NCI-H446 treated with DMSO at 0.1 percent for 48 hours (cell line): Measurements from ENCODE around the gene BACH1.
A peak's percentile ranks its signal among the peaks of the same experiment; 100 is the strongest.
"Not testable (repeated sequence)": the region's sequence is repeated elsewhere in the genome, so short reads cannot be mapped to it uniquely, and the experiment has no call there.

Experiments
- DNase-seq: peaks from one replicate; lab custom pipeline; 2025; lab: John Stamatoyannopoulos, UW

Gene BACH1

GRCh38 chr21:29298348-29299045 is at the start of gene BACH1:
Gene BACH1 (plus strand): TSS chr21:29298922. CDS start chr21:29321281, 22,359 bp downstream.
- peak; percentile 82 for DNase-seq

GRCh38 chr21:29249289-29249688 is 49.4 kb upstream of the BACH1 start:
- not testable (repeated sequence) for DNase-seq

- DNase-seq: no peak
Observed at GRCh38 chr21:29250636-29251035, 48.1 kb upstream of the BACH1 start.

GRCh38 chr21:29253861-29254260 is 44.9 kb upstream of the BACH1 start:
- DNase-seq: not testable (repeated sequence)

GRCh38 chr21:29254550-29254949 is 44.2 kb upstream of the BACH1 start:
- no peak for DNase-seq

GRCh38 chr21:29256126-29256910 is 42.4 kb upstream of the BACH1 start:
- DNase-seq: peak; percentile 85

- no peak for DNase-seq
Observed at GRCh38 chr21:29257701-29258100, 41.0 kb upstream of the BACH1 start.

GRCh38 chr21:29258626-29259338 is 39.9 kb upstream of the BACH1 start:
- DNase-seq: no peak

- no peak for DNase-seq
Observed at GRCh38 chr21:29260461-29260860, 38.3 kb upstream of the BACH1 start.

- DNase-seq: no peak
Observed at GRCh38 chr21:29261555-29262540, 36.9 kb upstream of the BACH1 start.

GRCh38 chr21:29264721-29265120 is 34.0 kb upstream of the BACH1 start:
- no peak for DNase-seq

- DNase-seq: no peak
Observed at GRCh38 chr21:29265690-29266479, 32.8 kb upstream of the BACH1 start.

GRCh38 chr21:29267666-29268065 is 31.1 kb upstream of the BACH1 start:
- DNase-seq: no peak

- DNase-seq: no peak
Observed at GRCh38 chr21:29271927-29272333, 26.8 kb upstream of the BACH1 start.

GRCh38 chr21:29277442-29277841 is 21.3 kb upstream of the BACH1 start:
- no peak for DNase-seq

- no peak for DNase-seq
Observed at GRCh38 chr21:29279558-29279957, 19.2 kb upstream of the BACH1 start.

- DNase-seq: not testable (repeated sequence)
Observed at GRCh38 chr21:29281801-29282200, 16.9 kb upstream of the BACH1 start.

GRCh38 chr21:29287383-29287782 is 11.3 kb upstream of the BACH1 start:
- DNase-seq: no peak

- no peak for DNase-seq
Observed at GRCh38 chr21:29288239-29288638, 10.5 kb upstream of the BACH1 start.

GRCh38 chr21:29289317-29289716 is 9.4 kb upstream of the BACH1 start:
- no peak for DNase-seq

GRCh38 chr21:29290240-29290639 is 8.5 kb upstream of the BACH1 start:
- no peak for DNase-seq
